ENCODE measurements around the gene NTM.

Gene NTM

DNA sequence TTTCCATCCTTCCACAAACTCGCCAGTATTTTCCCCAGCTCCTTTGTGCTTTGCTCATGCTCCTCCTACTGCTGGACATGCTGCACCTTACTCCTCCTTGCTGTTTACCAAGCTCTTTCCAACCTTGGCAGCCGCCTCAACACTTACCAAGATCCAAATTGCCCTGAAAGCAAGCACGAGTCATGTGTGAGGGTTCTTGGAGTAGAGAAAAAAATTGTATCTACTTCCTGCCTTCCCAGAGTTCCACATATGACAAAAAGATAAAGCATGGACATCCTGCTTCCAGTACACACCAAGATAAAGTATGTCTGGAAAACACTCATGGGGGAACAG lies 767.5 kb downstream of the NTM start:
- no peak for DNase-seq (ENCODE audit: low read depth, low spot score)

- no peak for DNase-seq (ENCODE audit: low read depth, low spot score)
Observed at GRCh38 chr11:132139181-132139580, 768.8 kb downstream of the NTM start.

DNA sequence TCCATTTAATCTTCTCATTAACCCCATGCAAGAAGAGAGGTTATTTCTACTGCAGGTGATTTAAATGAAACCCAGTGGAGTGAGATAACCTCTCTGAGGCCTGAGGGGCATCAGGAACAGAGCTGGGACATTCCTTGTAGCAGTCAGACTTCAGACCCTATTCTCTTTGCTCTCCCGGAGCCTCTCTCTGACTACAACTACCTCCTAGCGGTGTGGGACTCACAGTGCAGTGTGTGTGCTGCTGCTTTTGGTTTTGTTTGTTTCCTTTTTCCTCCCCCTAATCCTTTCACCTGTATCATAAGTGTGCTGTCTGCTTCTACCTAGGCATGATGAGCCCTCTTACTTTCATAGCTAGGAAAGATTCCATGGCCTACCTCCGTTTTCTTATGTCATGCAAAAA lies 769.6 kb downstream of the NTM start:
- no peak for DNase-seq (ENCODE audit: low read depth, low spot score)

DNA sequence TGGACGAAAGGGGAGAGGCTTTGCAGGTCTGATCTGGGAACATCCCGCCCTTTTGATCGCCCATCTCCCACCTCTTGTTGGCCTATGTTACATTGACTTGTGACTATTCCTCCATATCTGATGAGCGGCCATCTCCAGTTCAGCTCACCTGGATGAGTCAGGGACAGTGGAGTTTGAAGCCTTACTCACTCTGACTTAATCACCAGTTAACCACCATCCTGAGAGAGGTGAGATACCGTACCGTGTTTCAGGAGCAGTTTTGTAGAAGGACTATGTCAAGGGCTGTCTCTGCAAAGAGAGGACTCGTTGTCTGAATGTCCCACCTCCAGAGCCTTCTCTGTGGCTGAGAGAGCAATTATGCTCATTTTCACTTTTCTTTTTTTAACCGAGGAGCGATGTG lies 771.7 kb downstream of the NTM start:
- DNase-seq (ENCODE audit: low read depth, low spot score), result no peak

DNA sequence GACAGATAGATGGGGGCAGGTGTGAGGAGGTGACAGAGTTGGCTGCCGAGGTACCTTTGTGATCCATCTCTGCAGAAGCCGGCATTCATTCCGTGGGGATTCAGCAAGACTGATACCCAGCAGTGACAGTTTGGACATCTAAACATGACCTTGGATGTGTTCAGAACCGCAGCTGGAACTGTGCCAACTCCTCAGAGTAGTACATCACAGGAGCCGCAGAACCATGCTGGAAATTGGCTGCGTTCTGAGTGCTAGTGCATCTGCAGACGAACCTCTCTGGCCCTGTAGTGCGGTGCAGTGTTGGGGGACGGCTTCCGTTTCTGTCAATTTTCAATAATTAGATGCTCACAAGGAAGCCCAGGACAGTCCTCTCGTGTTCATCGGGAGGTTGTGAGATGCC lies 772.1 kb downstream of the NTM start:
- no peak for DNase-seq (ENCODE audit: low read depth, low spot score)

- no peak for DNase-seq (ENCODE audit: low read depth, low spot score)
Observed at GRCh38 chr11:132147464-132147863, 777.0 kb downstream of the NTM start.

DNA sequence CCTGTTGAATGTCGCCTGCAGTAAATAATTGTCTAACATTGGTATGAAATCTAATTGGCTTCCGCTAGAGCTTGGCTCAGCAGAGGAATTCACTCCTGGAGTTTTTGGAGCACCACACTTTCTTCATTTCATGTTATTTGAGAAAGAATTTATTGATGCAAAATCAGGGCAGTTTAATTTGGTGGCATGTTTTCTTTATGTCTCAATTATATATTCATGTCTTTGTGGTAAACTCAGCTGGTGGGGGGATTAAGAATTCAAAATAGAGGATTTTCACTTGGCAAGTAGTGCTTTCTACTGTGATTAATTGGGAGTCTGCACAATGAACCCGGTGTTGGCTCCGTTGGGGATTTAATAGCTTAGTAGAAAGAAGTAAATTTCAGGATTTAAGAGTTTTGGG lies 784.4 kb downstream of the NTM start:
- no peak for DNase-seq (ENCODE audit: low read depth, low spot score)

DNA sequence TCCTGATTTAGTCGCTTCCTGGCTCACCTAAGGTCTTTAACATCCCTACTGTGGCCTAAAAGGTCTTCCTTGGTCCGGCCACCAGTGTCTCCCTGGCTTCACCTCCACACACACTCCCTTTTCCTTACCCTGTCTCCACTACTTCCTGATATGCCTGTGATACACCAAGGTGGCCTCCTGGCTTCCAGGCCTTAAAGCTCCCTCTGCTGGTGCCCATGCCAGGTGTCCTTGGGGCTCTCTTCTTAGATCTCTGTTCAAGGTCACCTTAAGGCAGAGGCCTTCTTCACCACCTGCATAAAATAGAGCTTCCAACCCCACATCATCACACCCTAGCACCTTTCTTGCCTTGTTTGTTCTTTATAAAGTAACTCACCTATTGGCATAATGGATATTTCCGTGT lies 787.7 kb downstream of the NTM start:
- DNase-seq (ENCODE audit: low read depth, low spot score), result no peak

- no peak for DNase-seq (ENCODE audit: low read depth, low spot score)
Observed at GRCh38 chr11:132158696-132159095, 788.3 kb downstream of the NTM start.

- no peak for DNase-seq (ENCODE audit: low read depth, low spot score)
Observed at GRCh38 chr11:132161403-132162078, 791.1 kb downstream of the NTM start.

DNA sequence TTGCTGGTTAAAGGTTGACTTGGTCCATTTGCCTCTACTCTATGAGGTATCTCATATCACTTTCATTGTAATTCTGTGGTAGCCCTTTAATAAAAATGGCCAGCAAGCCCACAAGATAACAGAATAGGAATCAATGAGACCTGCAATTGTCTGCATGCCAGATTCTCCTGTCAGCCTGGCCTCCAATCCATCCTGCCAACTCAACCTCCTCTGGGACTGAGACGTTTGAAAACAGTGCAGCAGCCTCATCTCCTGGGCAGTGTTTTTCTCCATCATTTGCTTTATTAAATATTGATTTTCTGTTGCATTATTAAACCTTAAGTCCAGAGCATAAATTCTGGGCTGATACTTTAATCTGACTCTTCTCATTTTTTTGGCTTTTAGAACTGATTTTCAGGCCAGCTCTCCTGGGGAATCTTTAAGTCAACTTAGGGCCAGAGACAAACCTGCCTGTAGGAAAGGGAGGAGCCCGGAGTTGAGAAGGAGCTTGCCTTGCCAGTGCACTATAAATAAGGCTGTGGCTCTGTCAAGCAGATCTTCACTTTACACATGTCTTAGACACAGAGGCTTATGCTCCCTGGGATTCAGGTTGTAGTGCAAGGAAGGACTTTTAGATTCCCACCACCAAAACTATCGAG lies 798.0 kb downstream of the NTM start:
- no peak for DNase-seq (ENCODE audit: low read depth, low spot score)

GRCh38 chr11:132171031-132171430 lies 800.6 kb downstream of the NTM start:
- DNase-seq (ENCODE audit: low read depth, low spot score), result no peak

GRCh38 chr11:132174362-132175255 lies 804.2 kb downstream of the NTM start:
- no peak for DNase-seq (ENCODE audit: low read depth, low spot score)

- peak; percentile 15 for DNase-seq (ENCODE audit: low read depth, low spot score)
Observed at GRCh38 chr11:132177106-132177505, 806.7 kb downstream of the NTM start.

GRCh38 chr11:132184079-132184478 lies 813.7 kb downstream of the NTM start:
- no peak for DNase-seq (ENCODE audit: low read depth, low spot score)

- DNase-seq (ENCODE audit: low read depth, low spot score), result no peak
Observed at GRCh38 chr11:132185726-132186592, 815.5 kb downstream of the NTM start.

GRCh38 chr11:132186699-132187098 lies 816.3 kb downstream of the NTM start:
- DNase-seq (ENCODE audit: low read depth, low spot score), result no peak

- no peak for DNase-seq (ENCODE audit: low read depth, low spot score)
Observed at GRCh38 chr11:132187386-132187785, 817.0 kb downstream of the NTM start.

- DNase-seq (ENCODE audit: low read depth, low spot score), result no peak
Observed at GRCh38 chr11:132187814-132188213, 817.4 kb downstream of the NTM start.

DNA sequence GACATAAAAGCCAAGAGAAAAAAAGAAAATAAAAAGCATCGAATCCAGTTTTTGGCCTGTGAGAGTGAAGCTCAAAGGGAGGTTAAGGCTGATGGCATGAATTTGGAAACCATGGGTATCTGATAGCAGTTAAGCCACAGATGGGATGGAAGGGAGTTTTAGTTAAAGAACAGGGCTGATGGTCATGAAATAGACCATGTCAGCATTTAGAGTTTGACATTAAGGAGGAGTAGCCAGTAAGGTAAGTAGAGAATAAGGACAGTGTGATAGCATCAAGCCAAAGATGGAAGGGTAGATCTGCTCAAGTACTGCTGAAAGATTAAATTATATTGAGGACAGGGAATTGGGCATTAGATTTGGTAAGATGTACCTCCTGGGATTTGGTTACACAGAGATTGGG lies 826.5 kb downstream of the NTM start:
- DNase-seq (ENCODE audit: low read depth, low spot score), result no peak

DNA sequence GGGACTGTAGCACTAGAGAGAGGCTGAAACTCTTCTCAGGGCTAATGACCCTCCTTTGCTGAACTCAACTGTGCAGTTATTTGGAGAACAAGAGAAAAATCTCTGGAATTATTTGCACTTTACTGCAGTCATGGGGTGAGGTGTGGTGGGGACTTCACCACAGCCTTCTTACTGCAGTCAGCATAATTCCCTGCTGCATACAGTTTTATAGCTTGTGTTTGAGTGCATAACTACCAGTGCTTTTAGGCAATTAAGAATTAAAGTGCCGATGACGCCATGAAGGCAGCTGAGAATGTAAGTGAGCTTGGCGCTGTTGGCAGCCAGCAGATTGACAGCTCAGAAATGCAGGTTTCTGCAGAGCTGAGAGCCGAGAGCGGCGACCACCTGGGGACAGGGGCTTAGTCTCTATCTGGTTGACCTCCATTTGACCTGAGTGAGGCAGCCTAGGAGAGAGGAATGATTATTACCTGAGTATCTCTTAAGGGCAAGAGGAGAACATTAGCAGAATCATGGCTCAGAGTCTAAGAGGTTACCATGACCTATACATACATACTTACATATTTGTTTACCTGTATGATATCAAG lies 830.0 kb downstream of the NTM start:
- DNase-seq (ENCODE audit: low read depth, low spot score), result no peak
